A172 (cell line): Measurements from ENCODE around the gene FBXL17. TPM values are rescaled to one million over a fixed set of nuclear protein-coding genes. Genes with fewer than 3 reads are reported as not detected.
A peak's percentile ranks its signal among the peaks of the same experiment; 100 is the strongest.

Source experiments
- DNase-seq: peaks from one replicate; pipeline ENCODE4 v3.0.0-alpha.2; 2015; ENCODE audit warnings: low spot score
- total RNA-seq: library from RNA; depleted of rRNA; stranded (reverse); fragments of >200 nt; shearing (Covaris generic); gene quantifications from 2 replicates; pipeline ENCODE4 v1.2.3, GENCODE V29; 2014

Gene FBXL17
- total RNA-seq, 1 experiment from 2014 or later = 15.4 TPM

DNA sequence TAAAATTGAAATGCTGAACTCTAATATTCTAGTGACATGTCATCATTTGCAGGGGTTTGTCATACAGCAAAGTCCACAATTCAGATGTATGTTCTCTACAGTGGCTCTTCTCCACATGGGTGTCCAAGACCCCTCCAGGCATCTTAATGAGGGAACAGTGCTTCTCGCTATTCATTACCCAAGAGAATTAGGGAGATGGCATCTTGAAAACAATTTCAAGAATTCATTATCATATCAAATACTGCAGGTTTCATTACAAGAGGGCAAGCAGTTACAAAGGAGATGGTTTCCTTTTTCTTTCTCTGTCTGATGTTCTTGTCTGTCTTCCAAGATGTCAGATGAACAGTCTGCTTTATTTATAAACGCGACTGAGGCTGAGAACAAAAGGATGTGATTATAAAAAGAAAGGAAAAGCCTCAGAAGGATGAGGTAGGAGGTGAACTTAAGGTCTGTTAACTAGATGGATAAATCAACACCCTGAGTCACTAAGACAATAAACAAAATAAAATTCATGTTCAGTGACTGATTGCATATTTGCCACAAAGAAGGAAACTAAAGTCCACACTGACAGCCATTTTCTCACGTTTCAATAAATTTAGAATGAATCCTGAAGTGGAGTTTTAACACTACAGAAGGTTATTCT, 384.4 kb downstream of the FBXL17 start:
- DNase-seq = peak; percentile 66

DNA sequence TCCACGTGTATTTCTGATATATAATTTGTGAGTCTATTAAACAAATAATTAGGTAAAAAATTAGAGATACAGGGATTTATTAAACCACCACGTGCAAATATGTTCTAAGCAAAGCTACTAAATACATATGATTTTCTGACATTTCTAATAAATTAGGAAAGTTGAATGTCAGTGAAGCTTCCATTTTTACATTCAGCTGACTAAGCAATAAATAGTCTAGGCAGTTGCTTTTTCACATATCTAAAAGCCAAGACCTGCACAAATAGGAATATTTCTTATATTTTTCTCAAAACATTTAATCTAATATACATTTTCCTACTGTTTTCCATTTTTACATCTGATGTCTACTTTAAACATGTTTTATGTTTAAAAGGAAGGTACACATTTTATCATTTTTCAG, 388.6 kb downstream of the FBXL17 start:
- no peak for DNase-seq

DNA sequence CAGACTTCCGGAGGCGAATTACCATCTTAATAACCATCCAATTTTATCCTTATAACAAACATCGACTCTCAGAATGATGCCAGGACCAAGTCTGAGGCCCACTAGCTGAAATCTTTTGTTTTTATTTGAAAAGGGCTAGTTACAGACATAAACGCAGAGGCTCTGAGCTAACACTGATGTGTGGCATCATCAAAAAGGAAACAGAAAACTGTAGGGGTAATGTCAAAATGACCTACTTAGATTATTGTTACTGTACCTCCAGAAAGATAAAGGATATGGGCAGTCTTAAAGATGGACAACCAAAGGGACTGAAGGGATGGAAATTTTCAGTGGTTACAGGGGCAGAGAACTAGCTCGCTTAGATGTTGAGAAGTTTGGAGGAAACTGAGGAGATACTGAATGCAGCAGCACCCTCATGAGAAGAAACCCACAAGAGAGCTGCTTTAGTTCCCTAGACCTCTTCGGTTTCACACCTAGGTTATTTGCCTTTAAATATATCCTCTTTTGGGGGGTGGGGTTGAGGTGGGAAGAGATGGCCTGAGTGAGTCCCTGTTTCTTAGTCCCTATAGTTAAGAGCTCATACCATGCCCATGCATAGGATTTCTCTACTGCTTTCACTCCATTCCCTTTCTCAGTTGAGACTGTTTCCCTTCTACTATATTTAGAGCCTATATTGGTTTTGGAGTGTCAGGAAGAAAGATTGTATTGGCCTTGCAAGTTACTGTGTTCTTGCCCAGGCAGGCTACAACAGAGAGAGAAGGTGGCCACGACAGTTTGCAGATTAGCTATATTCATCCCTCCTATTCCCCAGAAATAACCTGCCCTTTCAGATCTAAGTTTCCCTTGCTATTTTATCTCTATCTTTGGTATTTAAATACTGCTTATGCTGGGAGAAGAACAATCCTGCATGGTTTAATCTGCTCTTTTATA, 390.8 kb downstream of the FBXL17 start:
- DNase-seq = no peak

DNA sequence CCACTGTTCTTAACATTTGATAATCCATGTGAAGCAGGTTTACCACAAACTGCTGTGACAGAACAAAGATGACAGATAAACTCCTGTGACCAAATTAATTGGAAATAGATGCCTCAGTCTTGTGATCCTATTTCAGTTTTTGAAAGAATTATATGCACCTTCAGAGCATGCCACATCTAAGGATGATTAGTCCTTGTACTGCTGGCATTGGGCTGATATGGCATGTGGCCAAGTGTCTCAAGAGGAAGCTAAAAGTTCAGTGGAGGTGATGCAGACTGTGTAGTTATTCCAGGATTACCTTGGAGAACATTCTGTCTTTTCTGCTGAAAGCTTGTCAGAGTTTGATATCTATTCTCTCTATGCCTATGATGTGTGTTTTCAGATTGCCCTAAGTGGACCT, 396.8 kb downstream of the FBXL17 start:
- DNase-seq = no peak

DNA sequence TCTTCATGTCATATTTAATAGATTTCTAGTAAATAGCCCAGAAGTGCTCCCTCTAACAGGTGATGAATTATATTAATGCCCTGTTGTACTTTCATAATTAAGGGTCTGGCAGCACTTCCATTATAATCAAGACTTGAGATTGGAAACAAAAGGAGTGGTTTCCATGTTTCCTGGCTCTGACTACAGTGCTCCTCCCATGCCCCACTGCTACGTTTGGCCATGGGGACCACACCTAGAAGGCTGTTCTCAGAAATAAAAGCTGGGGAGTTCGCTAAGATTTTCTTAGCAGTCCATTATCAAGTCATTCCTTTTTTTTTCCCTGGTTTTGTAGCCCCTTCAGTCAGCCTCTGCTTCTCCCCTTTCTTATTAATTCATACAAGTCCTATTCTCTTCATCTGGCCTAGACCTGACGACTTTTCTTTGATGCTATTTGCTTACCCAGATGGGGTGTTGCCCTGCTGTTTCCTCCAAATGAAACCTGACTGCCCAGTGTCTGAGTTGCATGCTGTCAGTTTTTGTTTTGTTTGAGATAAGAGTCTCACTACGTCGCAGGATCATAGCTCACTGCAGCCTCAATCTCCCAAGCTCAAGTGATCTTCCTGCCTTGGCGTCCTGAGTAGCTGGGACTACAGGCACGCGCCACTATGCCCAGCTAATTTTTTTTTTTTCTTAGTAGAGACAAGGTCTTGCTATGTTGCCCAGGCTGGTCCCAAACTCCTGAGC, 399.0 kb downstream of the FBXL17 start:
- no peak for DNase-seq

DNA sequence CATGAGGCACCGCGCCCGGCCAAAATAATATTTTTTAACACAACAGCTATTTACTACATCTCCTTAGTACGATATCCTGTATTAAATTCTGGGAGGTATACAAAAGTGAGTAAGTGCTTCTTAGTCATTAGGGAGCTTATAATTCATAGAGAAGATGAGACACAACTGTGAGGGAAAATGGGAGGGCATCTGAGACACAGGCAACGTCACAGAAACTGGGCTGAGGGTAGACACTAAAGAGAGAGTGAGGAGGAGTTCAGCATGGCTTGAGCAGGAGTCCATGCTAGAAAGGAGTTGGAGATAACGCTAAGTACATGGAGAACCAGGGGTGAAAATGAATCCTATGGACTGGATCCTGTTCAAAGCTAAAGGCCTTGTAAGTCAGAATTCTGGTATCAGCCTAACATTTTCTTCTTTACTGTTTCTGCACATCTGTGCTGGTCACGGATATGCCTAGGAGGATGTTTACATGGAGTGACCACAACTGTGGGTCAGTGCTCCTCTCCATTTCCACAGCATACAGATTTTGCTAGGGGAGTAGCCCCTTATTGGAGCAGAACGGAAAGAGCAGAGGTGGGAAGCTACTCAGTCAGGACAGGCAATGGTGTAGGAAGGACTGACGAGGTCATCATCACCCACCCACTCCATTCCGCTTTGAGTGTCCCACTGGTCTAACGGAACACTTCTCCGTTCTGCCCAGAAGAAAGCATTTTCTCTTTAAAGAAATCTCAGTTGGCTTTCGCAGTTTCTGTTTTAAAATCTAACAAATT, 400.8 kb downstream of the FBXL17 start:
- no peak for DNase-seq

DNA sequence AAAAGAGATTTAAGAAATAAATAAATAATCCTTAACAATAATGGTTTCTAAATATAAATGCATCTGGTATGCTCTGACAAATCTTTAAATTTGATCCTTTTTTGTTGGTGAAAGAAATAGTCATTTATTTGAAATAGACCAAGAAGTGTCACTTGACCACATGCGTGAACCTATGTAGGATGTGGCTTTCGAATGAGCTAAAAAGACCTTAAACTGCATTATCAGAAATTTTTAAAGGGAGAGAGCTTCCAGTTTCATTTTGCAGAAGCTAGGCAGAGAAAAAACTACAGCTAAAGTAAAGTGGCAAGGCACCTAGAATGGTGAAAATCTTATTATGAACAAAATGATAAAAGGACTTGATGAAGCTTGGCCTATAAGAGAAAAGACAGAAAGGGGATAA, 402.0 kb downstream of the FBXL17 start:
- DNase-seq = no peak

DNA sequence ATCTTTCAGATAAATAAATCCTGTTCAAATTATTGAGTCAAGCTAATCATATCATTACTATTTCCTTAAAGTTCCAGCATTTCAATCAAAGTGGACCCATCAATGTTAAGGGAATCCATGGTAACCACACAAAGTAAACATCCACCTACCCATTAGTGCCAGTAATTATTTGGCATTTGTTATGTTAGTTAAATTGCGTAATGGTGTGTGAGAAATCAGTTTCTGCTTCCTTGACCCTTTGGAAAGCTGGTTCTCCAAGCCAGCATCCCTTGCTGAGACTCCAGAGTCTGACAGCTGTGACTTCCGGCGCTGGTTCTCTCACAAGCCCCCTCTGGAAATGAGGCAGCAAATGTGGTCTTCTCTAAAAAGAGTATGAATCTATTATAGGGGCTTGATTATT, 402.6 kb downstream of the FBXL17 start:
- no peak for DNase-seq

DNA sequence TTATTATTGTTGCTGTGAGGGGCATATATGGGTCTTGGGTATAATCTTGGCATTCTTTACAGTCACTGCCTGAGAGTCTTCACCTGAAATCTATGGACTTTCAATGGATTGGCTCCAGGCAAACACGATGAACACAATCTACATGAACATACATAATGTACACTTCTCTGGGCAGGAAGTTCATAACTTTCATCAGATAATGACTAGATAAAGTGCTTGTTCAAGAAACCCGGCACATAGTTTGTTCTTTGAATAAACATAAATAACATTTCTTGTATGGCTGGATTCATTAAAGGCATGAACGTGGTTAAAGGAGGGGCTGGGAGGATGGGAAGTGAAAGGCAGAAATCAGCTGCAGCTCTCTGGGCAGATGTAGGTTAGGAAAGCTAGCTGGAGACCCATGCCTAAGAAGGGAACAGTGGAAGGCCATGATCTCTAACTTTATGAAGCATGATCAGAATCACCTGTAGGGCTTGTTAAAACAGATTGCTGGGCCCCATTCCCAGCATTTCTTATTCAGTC, 404.3 kb downstream of the FBXL17 start:
- no peak for DNase-seq

DNA sequence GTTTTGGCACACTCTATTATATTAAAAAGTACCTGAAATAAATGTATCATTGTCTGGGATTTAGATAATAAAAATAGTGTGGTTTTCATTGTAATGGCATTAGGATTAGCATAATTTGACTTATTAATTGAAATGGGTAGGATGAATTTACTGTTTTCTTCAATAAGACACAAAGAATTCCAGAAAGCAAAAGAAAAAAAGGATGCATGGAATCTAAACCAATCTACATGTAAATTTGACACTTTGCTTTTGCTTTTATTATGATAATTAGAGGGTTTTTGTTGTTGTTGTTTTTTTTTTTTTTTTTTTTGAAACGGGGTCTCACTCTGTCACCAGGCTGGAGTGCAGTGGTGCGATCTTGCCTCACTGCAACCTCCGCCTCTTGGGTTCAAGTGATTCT, 406.3 kb downstream of the FBXL17 start:
- no peak for DNase-seq

DNA sequence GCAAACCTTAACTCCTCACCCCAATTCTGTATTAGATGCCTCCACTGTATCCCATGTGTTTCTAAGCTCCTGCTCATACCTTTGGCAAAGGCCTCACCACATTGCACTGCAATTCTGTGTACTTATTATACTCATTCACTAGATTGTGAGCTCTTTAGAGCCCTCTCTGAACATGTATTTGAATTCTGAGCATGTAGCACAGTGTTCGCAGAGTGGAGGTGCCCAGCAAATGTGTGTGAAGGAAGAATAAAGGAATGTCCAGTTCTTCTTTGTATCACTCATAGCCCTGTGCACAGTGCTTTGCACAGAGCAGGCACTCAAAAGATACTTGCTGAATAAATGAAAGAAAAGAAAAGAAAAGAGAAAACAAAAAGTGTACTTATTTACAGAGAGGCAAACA, 410.1 kb downstream of the FBXL17 start:
- no peak for DNase-seq

DNA sequence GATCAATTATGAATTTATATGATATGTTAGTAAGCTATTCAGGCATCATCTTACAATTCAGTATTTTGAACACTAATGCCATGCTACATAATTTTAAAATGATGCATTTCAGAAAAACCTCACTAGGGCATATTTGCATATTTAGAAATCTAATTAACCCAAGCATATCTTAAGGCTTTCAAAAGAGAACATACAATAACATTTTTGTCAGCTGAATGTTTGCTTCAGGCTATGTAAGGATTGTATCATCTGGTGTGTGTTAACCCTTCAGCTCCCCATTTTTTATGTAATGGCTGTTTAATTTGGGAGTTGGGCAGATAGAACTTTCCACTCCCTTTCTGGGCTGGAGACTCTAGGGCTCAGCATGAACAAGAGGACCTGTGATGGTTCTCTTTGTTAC, 412.1 kb downstream of the FBXL17 start:
- no peak for DNase-seq

DNA sequence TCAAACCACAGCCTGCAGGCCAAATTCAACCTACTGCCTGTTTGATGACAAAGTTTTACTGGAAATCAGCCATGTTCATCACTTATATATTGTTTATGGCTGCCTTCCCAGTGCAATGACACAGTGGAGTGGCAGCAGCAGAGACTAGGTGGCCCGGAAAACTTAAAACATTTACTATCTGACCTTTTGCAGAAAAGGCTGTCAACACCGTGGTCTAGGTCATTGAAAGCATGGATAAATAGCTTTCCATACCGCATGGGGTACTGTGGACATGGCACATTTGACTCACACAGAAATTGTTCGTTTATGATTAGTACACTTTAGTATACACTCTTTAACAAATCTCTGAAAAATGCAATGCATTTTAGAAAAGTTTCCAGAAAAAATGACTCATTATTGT, 412.9 kb downstream of the FBXL17 start:
- DNase-seq = peak; percentile 46

DNA sequence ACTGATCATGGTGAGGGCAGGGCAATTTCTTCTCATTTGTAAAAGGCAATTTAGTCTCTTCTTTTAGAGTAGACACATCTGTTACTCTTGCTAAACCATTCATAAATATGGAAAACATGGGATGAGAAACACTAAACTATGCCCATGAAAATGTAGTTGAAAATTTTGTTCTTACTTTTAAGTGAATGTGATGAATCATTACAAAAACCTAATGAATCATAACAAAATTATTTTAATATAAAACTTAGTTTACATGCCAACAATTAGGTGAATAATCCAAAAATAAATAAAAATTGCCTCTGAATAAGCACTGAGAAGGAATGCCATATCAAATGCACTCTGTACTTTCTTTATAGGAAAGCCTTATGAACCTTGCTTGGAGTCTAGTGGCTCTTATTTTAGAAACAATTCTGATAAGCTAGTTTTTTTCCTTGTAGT, 413.5 kb downstream of the FBXL17 start:
- no peak for DNase-seq

DNA sequence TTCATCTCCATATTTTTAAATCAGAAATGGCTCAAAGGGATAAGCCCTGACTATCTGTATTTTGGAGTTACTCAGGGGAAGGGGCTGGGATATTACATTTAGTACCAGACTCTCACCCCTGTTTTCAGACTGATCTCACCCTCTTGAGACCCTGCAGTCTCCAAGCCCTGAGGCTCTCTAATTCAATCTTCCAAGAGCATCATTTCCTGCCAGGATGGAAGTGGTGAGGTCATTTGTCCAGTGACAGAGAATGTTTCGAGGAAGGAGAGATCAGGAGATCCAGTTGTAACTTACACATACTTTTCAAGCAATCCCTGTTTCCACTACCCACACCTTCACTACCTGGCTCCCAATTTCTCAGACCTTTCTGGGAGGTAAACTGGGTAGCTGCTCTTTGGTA, 415.7 kb downstream of the FBXL17 start:
- DNase-seq = no peak

DNA sequence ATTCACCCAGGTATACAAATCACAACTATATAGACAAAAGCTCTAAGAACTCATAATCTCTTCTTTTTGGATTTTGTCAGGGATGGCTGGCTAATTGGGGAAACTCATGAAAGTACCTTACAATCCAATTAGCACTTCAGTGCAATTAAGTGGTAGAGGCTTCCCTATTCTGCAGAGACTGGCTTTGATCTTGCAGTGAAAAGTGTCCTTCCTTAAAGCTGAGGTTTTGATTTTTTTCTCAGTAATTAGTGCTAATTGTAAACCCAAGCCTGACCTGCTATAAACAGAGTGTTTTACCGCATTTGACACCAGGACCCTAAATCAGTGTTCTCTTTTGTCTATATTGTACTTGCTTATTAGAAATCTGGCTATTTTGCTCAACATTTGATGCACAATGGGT, 417.2 kb downstream of the FBXL17 start:
- DNase-seq = no peak

DNA sequence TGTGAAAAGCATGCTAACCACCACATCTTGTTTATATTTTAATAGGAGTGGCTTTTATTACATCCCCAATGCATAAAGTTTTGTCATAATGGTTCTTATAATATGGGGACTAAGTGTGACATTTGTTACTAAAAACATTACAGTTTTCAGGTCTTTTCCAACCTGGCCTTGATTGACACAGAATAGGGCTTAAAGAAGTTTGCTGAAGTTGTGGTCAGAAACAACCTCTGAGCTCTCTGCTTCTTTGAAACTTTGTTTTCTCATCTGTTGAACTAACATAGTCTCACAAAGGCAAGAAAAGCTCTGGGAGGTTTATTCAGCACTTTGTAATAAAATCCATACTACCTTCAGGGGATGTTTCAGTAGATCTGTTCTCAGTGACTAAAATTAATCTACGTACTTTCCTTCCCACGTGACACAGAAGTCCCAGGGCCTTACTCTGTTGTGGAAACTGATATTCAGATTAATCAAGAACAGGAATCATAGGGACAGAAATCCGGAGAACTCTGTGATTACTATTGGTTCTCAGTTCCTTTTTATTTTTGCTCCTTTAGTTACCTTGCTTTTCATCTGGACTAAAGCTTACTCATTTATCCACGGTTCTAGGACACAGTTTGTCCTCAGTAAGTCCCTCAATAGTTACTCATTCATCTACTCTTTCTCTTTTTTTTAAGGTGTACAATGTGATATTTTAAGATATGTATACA, 422.2 kb downstream of the FBXL17 start:
- no peak for DNase-seq

DNA sequence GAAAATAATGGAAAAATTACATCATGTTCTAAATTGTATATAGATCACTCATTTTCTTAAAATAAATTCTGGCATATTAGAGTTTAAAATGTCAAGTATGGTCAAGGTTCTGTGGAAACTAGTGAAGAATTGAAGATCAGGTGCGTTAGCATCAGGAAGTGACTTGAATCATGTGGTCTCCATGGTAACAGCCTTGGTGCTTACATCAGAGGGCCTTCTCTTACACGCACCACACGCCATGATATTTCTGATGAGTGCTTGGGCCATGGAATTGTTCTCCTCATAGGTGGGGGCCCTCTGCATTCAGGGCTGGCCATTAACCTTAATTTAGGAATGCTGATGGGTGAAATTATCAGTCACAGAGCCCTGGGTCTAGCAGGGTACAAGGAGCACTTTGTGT, 423.0 kb downstream of the FBXL17 start:
- no peak for DNase-seq

DNA sequence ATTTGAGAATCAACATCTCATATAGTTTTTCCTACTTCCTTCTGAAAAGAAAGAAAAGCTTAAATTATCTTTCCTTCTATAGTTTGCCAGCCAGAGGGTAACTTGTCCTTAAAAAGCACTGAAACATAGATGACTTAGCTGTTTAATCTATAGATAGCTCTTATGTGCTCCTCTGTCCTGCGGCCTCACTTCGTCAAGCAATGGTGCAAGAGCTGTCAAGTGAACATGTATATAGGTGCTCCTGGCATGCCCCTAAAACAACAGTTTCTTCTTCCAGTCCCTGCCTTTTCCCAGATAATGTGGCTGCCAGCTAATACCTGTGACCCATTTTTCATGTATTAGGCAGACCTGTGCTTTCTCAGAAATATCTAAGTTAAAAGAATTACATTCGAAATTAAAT, 423.5 kb downstream of the FBXL17 start:
- no peak for DNase-seq

DNA sequence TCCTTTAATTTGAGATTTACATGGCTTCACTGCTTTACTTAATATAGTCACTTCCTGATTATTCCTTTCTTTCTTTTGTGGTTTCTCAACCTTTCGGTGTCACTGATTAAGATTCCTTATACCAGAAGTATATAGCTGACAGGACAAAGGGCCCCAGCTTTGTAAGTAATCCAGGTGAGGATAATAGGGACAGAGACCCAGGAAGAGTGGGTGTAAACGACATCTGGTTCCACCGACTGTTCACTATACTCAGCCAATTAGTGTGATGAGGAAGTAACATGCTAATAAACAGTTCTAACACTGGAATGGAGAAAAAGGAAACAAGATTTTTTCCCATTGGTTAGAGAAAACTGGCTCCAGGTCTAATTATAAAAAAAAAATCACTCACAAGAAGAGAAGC, 424.8 kb downstream of the FBXL17 start:
- DNase-seq = no peak

DNA sequence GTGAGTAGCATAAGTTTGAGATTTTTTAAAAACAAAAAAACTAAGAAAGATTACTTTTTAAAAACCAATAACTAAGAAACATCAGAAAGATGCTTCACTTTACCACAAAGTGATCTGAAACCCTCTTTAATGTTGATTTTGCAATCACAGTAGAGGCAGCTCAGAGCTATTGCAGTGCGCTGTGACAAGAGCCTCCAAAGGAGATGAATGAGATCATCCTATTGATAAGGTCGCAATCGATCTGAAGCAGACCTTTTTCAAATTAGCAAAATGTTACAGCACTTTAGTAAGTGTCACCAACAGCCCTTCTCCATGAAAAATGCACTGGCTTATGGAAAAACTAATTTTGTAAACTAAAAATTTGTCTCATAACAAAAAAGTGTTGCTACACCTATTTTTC, 426.6 kb downstream of the FBXL17 start:
- DNase-seq = no peak
